ENCODE data around the gene SPINT1.

SPINT1 gene

GRCh38 chr15:40845036-40845435 is 1.2 kb downstream of the SPINT1 start:
- Histone ChIP-seq H3K9ac (ENCODE audit: low read depth, low read length) (peak overlapping the region; percentile 57; the same call in 1 of the 2 replicates), H3K36me3 (ENCODE audit: insufficient read depth, low read length) (no peaks in the 10 kb centered on the region), H3K4me1 (ENCODE audit: insufficient read depth, low read length) (peaks cover 27% of the 10 kb centered on the region), H3K9me3 (ENCODE audit: control insufficient read depth, insufficient read depth, low read length) (no peaks in the 10 kb centered on the region)

DNA sequence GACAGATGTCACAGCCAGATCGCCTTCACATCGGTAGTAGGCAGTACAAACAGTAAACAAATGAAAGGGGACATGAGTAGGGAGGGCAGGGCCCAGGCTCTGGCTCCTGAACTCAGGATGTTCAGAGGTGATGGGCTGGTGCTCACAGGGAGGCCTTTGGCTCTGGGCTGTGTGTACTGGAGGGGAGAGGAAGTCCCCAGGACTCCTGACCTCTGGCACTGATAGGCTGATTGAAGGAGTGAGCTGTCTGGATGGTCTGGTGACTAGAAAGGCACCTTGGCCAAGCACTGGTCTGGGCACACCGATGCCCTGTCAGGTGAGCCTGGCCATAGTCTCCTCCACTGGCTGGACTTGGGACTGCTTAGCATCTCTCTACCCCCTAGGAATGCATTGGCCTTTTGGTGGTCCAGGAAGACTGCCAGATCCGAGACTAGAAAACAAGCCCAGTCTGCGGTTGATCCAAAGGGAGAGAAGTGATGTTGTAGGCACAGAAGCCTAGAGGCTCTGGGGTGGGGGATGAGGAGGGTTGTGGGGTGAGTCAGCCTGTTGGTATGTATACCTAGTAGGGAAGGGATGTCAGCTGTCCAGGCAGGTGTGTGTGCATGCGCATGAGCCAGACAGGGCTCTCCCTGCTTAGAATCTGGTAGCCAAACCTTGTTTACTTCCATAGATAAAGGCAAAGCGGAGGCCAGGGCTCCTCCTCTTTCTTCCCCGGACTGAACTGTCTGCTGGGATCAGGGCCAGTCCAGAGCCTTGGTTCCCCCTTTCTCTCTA is 1.9 kb downstream of the SPINT1 start:
- Histone ChIP-seq H3K36me3 (ENCODE audit: insufficient read depth, low read length) (no peaks in the 10 kb centered on the region), H3K4me1 (ENCODE audit: insufficient read depth, low read length) (peaks cover 27% of the 10 kb centered on the region), H3K9me3 (ENCODE audit: control insufficient read depth, insufficient read depth, low read length) (no peaks in the 10 kb centered on the region), H3K9ac (ENCODE audit: low read depth, low read length) (peak overlapping the region; percentile 18; the same call in 1 of the 2 replicates)

DNA sequence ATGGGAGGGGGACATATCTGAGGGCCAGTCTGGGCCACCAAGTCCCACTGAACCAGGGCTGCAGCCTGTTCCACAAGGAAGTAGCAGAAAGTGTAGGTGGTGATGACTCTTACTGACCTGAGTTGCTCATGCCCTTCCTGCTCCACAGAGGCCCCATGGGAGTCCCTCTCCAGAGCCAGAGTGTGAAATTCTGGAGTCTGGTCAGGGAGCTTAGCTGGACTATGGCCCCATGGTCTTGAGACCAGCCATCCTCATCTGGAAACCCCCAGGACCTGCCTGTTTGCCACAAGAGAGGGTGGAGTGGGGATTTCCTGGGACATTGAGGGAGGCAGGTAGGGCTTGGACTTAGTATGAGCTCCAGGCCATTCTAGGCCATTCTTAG is 3.0 kb downstream of the SPINT1 start:
- Histone ChIP-seq H3K4me1 (ENCODE audit: insufficient read depth, low read length) (peaks cover 27% of the 10 kb centered on the region), H3K36me3 (ENCODE audit: insufficient read depth, low read length) (no peaks in the 10 kb centered on the region), H3K9ac (ENCODE audit: low read depth, low read length) (0 out of 2 replicates have a peak overlapping the region, but pooled peaks have one; percentile 20), H3K9me3 (ENCODE audit: control insufficient read depth, insufficient read depth, low read length) (no peaks in the 10 kb centered on the region)

DNA sequence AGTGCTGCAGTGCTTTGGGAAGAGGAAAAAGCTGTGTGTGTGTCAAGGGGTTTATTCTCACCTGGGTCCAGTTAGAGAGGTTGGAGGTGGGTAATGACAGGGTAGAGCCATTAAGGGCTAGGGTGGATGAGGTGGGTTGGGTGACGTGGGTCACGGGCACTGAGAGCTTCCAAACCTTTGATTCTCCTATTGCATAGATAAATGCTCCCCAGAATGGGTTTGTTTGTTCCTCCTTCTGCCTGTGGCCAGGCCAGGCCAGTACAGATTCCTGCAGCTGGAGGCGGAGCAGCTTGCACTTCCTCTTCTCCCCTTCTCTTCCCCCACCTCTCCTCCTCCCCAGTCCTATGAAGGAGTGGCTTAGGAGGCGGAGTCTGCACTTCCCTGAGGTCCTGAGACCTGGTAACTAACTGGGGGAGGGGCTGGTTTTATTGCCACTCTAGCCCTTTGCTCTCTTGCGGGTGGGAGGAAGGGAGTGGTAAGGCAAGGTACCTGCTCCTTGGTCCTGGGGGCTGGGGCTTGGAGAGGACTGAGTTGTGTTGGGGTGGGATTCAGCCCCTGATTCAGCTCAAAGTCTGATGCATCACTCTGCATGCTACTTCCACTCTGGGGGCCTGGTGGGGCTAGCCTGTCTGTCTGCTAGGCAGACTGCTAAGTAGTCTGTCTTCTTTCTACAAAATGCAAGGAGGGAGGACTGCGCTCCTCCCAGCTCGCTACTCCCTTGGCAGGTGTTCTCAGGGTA is 3.5 kb downstream of the SPINT1 start:
- no peaks in the 10 kb centered on the region for H3K36me3 ChIP-seq (ENCODE audit: insufficient read depth, low read length)
- peak overlapping the region; percentile 28; the same call in 1 of the 2 replicates for H3K9ac ChIP-seq (ENCODE audit: low read depth, low read length)
- no peaks in the 10 kb centered on the region for H3K9me3 ChIP-seq (ENCODE audit: control insufficient read depth, insufficient read depth, low read length)
- peaks cover 27% of the 10 kb centered on the region for H3K4me1 ChIP-seq (ENCODE audit: insufficient read depth, low read length)

DNA sequence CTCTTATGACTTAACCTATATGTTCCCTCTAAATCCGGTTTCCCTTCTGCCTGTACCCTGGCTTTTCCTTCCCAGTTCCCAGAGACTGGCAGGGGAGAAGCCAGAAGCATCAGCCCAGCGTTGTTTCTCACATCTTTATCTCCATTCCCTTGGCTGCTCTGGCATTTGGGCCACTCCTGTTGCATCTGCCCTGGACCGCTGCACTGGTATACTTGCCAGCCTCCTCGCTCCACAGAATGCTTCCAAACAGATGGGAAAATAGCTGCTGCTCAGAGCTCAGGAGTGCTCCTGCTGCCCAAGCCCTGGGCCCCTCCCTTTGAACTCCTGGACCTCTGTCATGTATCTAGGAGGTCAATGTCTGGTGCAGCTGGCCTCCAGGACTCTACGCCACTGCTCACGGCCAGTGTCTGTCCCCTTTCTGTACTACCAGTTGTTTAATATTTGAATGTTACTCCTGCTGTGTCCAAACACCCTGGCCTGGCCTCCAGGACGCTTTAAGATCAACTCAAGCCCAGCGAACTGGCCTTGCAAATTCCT is 6.8 kb downstream of the SPINT1 start:
- Histone ChIP-seq H3K4me1 (ENCODE audit: insufficient read depth, low read length) (peaks cover 23% of the 10 kb centered on the region), H3K36me3 (ENCODE audit: insufficient read depth, low read length) (no peaks in the 10 kb centered on the region), H3K9ac (ENCODE audit: low read depth, low read length) (no peak overlapping the region), H3K9me3 (ENCODE audit: control insufficient read depth, insufficient read depth, low read length) (no peaks in the 10 kb centered on the region)

GRCh38 chr15:40852529-40852928 is 8.7 kb downstream of the SPINT1 start:
- peaks cover 8% of the 10 kb centered on the region; the same call in 1 of the 2 replicates for H3K4me1 ChIP-seq (ENCODE audit: insufficient read depth, low read length)
- no peaks in the 10 kb centered on the region for H3K36me3 ChIP-seq (ENCODE audit: insufficient read depth, low read length)
- H3K9ac ChIP-seq (ENCODE audit: low read depth, low read length) = no peak overlapping the region
- H3K9me3 ChIP-seq (ENCODE audit: control insufficient read depth, insufficient read depth, low read length) = no peaks in the 10 kb centered on the region

DNA sequence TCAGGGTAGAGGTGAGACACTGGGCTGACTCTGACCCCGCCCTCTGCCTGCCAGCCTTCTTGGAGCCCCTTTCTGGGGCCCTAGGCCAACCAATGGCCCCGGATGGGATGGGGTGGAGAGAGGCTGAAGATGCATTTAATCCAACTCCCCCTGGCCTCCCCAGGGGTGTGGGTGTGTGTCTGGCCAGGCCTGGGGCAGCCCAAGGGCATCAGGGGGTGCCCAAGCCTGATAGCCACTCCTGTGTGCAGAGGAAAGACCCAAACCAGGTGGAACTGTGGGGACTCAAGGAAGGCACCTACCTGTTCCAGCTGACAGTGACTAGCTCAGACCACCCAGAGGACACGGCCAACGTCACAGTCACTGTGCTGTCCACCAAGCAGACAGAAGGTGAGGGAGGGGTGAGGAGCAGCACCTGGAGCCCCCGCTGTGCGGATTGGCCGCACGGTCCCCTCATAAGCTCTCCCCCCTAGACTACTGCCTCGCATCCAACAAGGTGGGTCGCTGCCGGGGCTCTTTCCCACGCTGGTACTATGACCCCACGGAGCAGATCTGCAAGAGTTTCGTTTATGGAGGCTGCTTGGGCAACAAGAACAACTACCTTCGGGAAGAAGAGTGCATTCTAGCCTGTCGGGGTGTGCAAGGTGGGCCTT is 9.5 kb downstream of the SPINT1 start:
- Histone ChIP-seq H3K9me3 (ENCODE audit: control insufficient read depth, insufficient read depth, low read length) (no peaks in the 10 kb centered on the region), H3K9ac (ENCODE audit: low read depth, low read length) (no peak overlapping the region), H3K4me1 (ENCODE audit: insufficient read depth, low read length) (no peaks in the 10 kb centered on the region), H3K36me3 (ENCODE audit: insufficient read depth, low read length) (no peaks in the 10 kb centered on the region)

GRCh38 chr15:40854161-40854560 is 10.3 kb downstream of the SPINT1 start:
- no peaks in the 10 kb centered on the region for H3K4me1 ChIP-seq (ENCODE audit: insufficient read depth, low read length)
- H3K36me3 ChIP-seq (ENCODE audit: insufficient read depth, low read length) = no peaks in the 10 kb centered on the region
- no peaks in the 10 kb centered on the region for H3K9me3 ChIP-seq (ENCODE audit: control insufficient read depth, insufficient read depth, low read length)
- no peak overlapping the region for H3K9ac ChIP-seq (ENCODE audit: low read depth, low read length)

- no peaks in the 10 kb centered on the region for H3K36me3 ChIP-seq (ENCODE audit: insufficient read depth, low read length)
- H3K9ac ChIP-seq (ENCODE audit: low read depth, low read length) = no peak overlapping the region
- no peaks in the 10 kb centered on the region for H3K4me1 ChIP-seq (ENCODE audit: insufficient read depth, low read length)
- H3K9me3 ChIP-seq (ENCODE audit: control insufficient read depth, insufficient read depth, low read length) = no peaks in the 10 kb centered on the region
Measured at GRCh38 chr15:40855706-40856234, 11.9 kb downstream of the SPINT1 start.

- no peaks in the 10 kb centered on the region for H3K4me1 ChIP-seq (ENCODE audit: insufficient read depth, low read length)
Measured at GRCh38 chr15:40856746-40857145, 12.9 kb downstream of the SPINT1 start.

GRCh38 chr15:40857601-40858341 is 13.9 kb downstream of the SPINT1 start:
- Histone ChIP-seq H3K4me1 (ENCODE audit: insufficient read depth, low read length) (no peaks in the 10 kb centered on the region), H3K9ac (ENCODE audit: low read depth, low read length) (no peak overlapping the region), H3K9me3 (ENCODE audit: control insufficient read depth, insufficient read depth, low read length) (no peaks in the 10 kb centered on the region), H3K36me3 (ENCODE audit: insufficient read depth, low read length) (no peaks in the 10 kb centered on the region)

More at GRCh38 chr15:40856746-40857145, 12.9 kb downstream of the SPINT1 start:
- Histone ChIP-seq H3K36me3 (ENCODE audit: insufficient read depth, low read length) (no peaks in the 10 kb centered on the region), H3K9me3 (ENCODE audit: control insufficient read depth, insufficient read depth, low read length) (no peaks in the 10 kb centered on the region), H3K9ac (ENCODE audit: low read depth, low read length) (no peak overlapping the region)

DNA sequence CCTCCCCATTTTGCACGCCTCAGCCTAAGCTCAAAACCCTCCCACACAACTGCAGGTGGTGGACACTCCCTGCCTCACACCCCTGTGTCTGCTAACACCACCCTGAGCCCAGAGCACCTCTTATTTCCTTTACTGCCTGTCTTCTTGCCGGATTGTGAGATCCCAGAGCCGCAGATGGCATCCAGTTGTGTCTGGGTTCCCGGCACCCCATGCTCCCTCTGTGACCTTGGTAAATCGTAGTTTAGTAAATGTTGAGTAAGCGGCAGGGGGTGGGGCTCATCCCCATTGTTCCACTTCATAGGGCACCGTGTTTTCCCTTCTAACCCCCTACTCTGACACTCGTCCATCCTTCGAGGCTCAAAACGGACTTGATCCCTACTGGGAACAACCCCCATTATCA is 14.9 kb downstream of the SPINT1 start:
- Histone ChIP-seq H3K9me3 (ENCODE audit: control insufficient read depth, insufficient read depth, low read length) (no peaks in the 10 kb centered on the region), H3K4me1 (ENCODE audit: insufficient read depth, low read length) (no peaks in the 10 kb centered on the region), H3K36me3 (ENCODE audit: insufficient read depth, low read length) (no peaks in the 10 kb centered on the region), H3K9ac (ENCODE audit: low read depth, low read length) (no peak overlapping the region)

DNA sequence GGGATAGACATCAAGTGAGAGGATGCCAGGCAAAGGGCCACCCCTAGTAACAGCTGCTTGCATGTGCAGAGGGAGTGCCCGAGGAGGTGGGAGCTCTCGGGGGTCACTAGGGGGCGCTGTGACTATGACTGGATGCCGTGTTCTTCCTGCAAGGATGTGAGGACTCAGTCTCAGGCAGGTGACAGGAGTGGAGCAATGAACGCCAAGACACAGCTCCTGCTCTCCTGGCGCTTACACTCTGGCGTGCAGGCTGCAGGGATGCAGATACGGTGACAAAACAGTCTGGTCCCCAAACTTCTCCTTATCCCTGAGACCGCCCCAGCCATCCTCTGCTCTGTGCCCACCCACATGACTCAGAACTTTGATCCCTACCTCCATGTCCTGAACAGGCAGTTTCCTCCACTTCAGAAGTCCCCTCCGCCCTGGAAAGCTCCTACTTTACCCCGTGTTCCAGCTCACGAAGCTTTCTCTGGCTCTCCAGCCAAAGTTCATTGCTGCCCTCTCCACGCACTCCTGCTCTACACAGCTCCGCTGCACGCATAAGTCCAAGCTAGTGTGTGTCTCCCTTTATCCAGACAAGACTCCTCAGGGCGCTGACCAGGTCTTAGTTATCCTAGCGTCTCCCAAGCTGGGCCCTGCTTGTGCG is 15.5 kb downstream of the SPINT1 start:
- Histone ChIP-seq H3K4me1 (ENCODE audit: insufficient read depth, low read length) (no peaks in the 10 kb centered on the region), H3K9ac (ENCODE audit: low read depth, low read length) (no peak overlapping the region), H3K36me3 (ENCODE audit: insufficient read depth, low read length) (no peaks in the 10 kb centered on the region), H3K9me3 (ENCODE audit: control insufficient read depth, insufficient read depth, low read length) (no peaks in the 10 kb centered on the region)

Data from ES-I3 (cell line).